Measurements from ENCODE around the gene UBC.

Gene UBC

GRCh38 chr12:124863416-124864325, 50.8 kb downstream of the UBC start, which contains the start of gene SCARB1:
TSS of gene SCARB1 (minus strand) at chr12:124863864. CDS start at chr12:124863720, 144 bp downstream.
- peak; percentile 74 for DNase-seq

GRCh38 chr12:124862768-124863415, 51.6 kb downstream of the UBC start:
- no peak for DNase-seq

GRCh38 chr12:124861898-124862676, 52.4 kb downstream of the UBC start:
- no peak for DNase-seq
